Keratinocyte (primary cell): ENCODE measurements around the gene INSRR. TPM values are rescaled to one million over a fixed set of nuclear protein-coding genes. Genes with fewer than 3 reads are reported as not detected.

Source experiments
- DNase-seq: peaks from one replicate; pipeline ENCODE4 v3.0.0-alpha.2; 2011; ENCODE audit warnings: low read depth, missing footprints, low spot score
- FAIRE-seq: peaks from 2 replicates; lab custom pipeline; 2011; peaks lifted over from hg19 to GRCh38; lab: Jason Lieb, UNC
- H2AFZ ChIP-seq: 2 replicates; pipeline ENCODE4 v1.6.0; 2012; ENCODE audit warnings: low read length, control low read depth, inconsistent platforms; ENCODE audit not compliant: control insufficient read depth
- H3K27ac ChIP-seq: 2 replicates; pipeline ENCODE4 v1.5.1; 2011; ENCODE audit warnings: low read length; ENCODE audit not compliant: control insufficient read depth, insufficient read depth
- H3K27me3 ChIP-seq: 3 replicates; pipeline ENCODE4 v1.6.0; 2011; ENCODE audit warnings: low read length; ENCODE audit not compliant: control insufficient read depth, insufficient read depth; ENCODE audit errors: extremely low read depth
- H3K36me3 ChIP-seq, 2 experiments: 2 replicates in 1 of 2; 3 replicates in 1 of 2; pipeline ENCODE4 v1.5.1; 2011; ENCODE audit warnings: low read length in 2 of 2, mild to moderate bottlenecking in 1 of 2; ENCODE audit not compliant: control insufficient read depth in 2 of 2, insufficient read depth in 2 of 2; ENCODE audit errors: extremely low read depth in 1 of 2
- H3K4me1 ChIP-seq: 3 replicates; pipeline ENCODE4 v1.5.1; 2011; ENCODE audit warnings: low read length; ENCODE audit not compliant: control insufficient read depth, insufficient read depth; ENCODE audit errors: extremely low read depth
- H3K4me2 ChIP-seq: 3 replicates; pipeline ENCODE4 v1.6.0; 2011; ENCODE audit warnings: low read depth, low read length; ENCODE audit not compliant: control insufficient read depth, insufficient read depth; ENCODE audit errors: extremely low read depth
- H3K4me3 ChIP-seq, 3 experiments: fragments of 200-600 bp in 1 of 3; sonication (generic) in 1 of 3; 2 replicates in 2 of 3; 3 replicates in 1 of 3; pipeline ENCODE4 v1.5.1; 2011 to 2016; ENCODE audit warnings: low read length in 3 of 3, mild to moderate bottlenecking in 3 of 3, control low read depth in 2 of 3, inconsistent platforms in 1 of 3, low read depth in 1 of 3, mixed read lengths in 1 of 3, mixed run types in 1 of 3, moderate library complexity in 1 of 3; ENCODE audit not compliant: control insufficient read depth in 2 of 3, insufficient read depth in 2 of 3; ENCODE audit errors: extremely low read depth in 1 of 3
- H3K79me2 ChIP-seq: 2 replicates; pipeline ENCODE4 v1.6.0; 2012; ENCODE audit warnings: low read length; ENCODE audit not compliant: control insufficient read depth, insufficient read depth
- H3K9ac ChIP-seq: 3 replicates; pipeline ENCODE4 v1.6.0; 2011; ENCODE audit warnings: low read length; ENCODE audit not compliant: control insufficient read depth, insufficient read depth; ENCODE audit errors: extremely low read depth
- H3K9me1 ChIP-seq: 3 replicates; pipeline ENCODE4 v1.6.0; 2011; ENCODE audit warnings: low read length; ENCODE audit not compliant: control insufficient read depth, insufficient read depth; ENCODE audit errors: extremely low read depth
- H3K9me3 ChIP-seq: 2 replicates; pipeline ENCODE4 v1.5.1; 2012; ENCODE audit warnings: low read depth, low read length; ENCODE audit not compliant: control insufficient read depth
- H4K20me1 ChIP-seq: 3 replicates; pipeline ENCODE4 v1.6.0; 2011; ENCODE audit warnings: low read length; ENCODE audit not compliant: control insufficient read depth, insufficient read depth; ENCODE audit errors: extremely low read depth
- CTCF ChIP-seq, 3 experiments: IDR thresholded peaks in 1 of 3; conservative IDR thresholded peaks in 1 of 3; optimal IDR thresholded peaks in 1 of 3; 2 replicates in 2 of 3; 3 replicates in 1 of 3; pipeline versions ENCODE3 to v1.5.1; 2011; ENCODE audit warnings: low read length in 3 of 3, mild to moderate bottlenecking in 3 of 3, moderate library complexity in 2 of 3, control low read depth in 1 of 3, inconsistent platforms in 1 of 3; ENCODE audit not compliant: insufficient read depth in 2 of 3; ENCODE audit errors: extremely low read depth in 1 of 3
- EZH2 ChIP-seq: IDR thresholded peaks from one replicate; pipeline ENCODE4 v1.6.1; 2012; ENCODE audit warnings: inconsistent platforms, mild to moderate bottlenecking, low read length, moderate library complexity
- dilution Hi-C: fragments of 300-500 bp; cut with MboI; formaldehyde crosslinking; loops from one replicate; pipeline ENCODE4 v1.7.0; 2020; ENCODE audit warnings: low sequenced_read_pairs; ENCODE audit not compliant: extremely low pct_ligation_motif_present
- polyA plus RNA-seq, 5 experiments: library from polyadenylated mRNA; depleted of rRNA in 3 of 5; stranded (reverse) in 3 of 5; stranded (forward) in 1 of 5; unstranded in 1 of 5; fragments of >200 nt; gene quantifications; 1 replicate in 1 of 5; 2 replicates in 3 of 5; 3 replicates in 1 of 5; pipeline versions ENCODE4 v1.2.1 to v1.2.3, GENCODE V29; 2011 to 2012; ENCODE audit warnings: missing spikeins in 2 of 5, low read depth in 1 of 5, low replicate concordance in 1 of 5

The INSRR gene
- polyA plus RNA-seq, 1 donor (not counting 4 experiments of a cell fraction or from before 2014, with no cell fraction given): not detected

- FAIRE-seq (no peak), DNase-seq (no peak)
- Histone ChIP-seq H3K9me3 (no peaks in the 10 kb centered on the region), H3K27me3 (peaks cover 53% of the 10 kb centered on the region), H3K4me2 (no peak overlapping the region), H3K9me1 (no peaks in the 10 kb centered on the region), H3K36me3 (no peaks in the 10 kb centered on the region), H3K27ac (no peak overlapping the region), H2AFZ (no peak overlapping the region), H3K4me3 (no peak overlapping the region), H3K9ac (no peak overlapping the region), H3K4me1 (peaks cover 2% of the 10 kb centered on the region), H3K79me2 (no peaks in the 10 kb centered on the region), H4K20me1 (peaks cover 2% of the 10 kb centered on the region)
- TF ChIP-seq CTCF (optimal IDR thresholded peaks at IDR 0.05 in 1 of 3, IDR thresholded peaks at IDR 0.05 in 1 of 3, conservative IDR thresholded peaks at IDR 0.05 in 1 of 3; ENCODE audit: extremely low read depth in 1 of 3, insufficient read depth in 2 of 3, low read length in 3 of 3) (no peak), EZH2 (no peak)
- dilution Hi-C loops: no loop called here
These were observed 17.5 kb downstream of the INSRR start for GRCh38 chr1:156841295-156841855.

GRCh38 chr1:156840898-156841279, 18.0 kb downstream of the INSRR start:
- peaks cover 2% of the 10 kb centered on the region for H4K20me1 ChIP-seq
- H3K9ac ChIP-seq: no peak overlapping the region
- H3K9me3 ChIP-seq: no peaks in the 10 kb centered on the region
- FAIRE-seq (no peak), DNase-seq (no peak)
- H2AFZ ChIP-seq: no peak overlapping the region
- no peaks in the 10 kb centered on the region for H3K9me1 ChIP-seq
- peaks cover 2% of the 10 kb centered on the region for H3K4me1 ChIP-seq
- H3K27me3 ChIP-seq: peaks cover 51% of the 10 kb centered on the region
- H3K36me3 ChIP-seq: no peaks in the 10 kb centered on the region
- dilution Hi-C loops: no loop called here
- no peak for TF ChIP-seq EZH2
- TF ChIP-seq CTCF (optimal IDR thresholded peaks at IDR 0.05 in 1 of 3, IDR thresholded peaks at IDR 0.05 in 1 of 3, conservative IDR thresholded peaks at IDR 0.05 in 1 of 3; ENCODE audit: extremely low read depth in 1 of 3, insufficient read depth in 2 of 3, low read length in 3 of 3): no peak
- H3K4me2 ChIP-seq: no peak overlapping the region
- no peaks in the 10 kb centered on the region for H3K79me2 ChIP-seq
- no peak overlapping the region for H3K4me3 ChIP-seq
- no peak overlapping the region for H3K27ac ChIP-seq
